Amygdala (tissue), 56 donors: ENCODE data around the gene AKTIP.
A peak's percentile ranks its signal among the peaks of the same experiment; 100 is the strongest.
"Not testable (repeated sequence)": the region's sequence is repeated elsewhere in the genome, so short reads cannot be mapped to it uniquely, and the experiment has no call there.

Source experiments
- DNase-seq, 56 donors: peaks; one replicate each; lab custom pipeline; 2025; lab: John Stamatoyannopoulos, UW

The AKTIP gene

GRCh38 chr16:53502331-53503269 lies at the start of gene AKTIP:
Gene AKTIP (minus strand): TSS chr16:53503209. CDS start chr16:53500259, 2,950 bp downstream.
- DNase-seq = peak in 27 of 56 donors; percentile 19 to 93 (median 55)

- DNase-seq = peak in 49 of 56 donors; percentile 2 to 80 (median 29)
These were observed 47.1 kb upstream of the AKTIP start for GRCh38 chr16:53549970-53550690.

GRCh38 chr16:53546988-53547391 lies 44.0 kb upstream of the AKTIP start:
- DNase-seq = no peak

GRCh38 chr16:53545433-53545832 lies 42.4 kb upstream of the AKTIP start:
- DNase-seq = no peak

- no peak for DNase-seq
These were observed 39.3 kb upstream of the AKTIP start for GRCh38 chr16:53542283-53542682.

- DNase-seq = no peak
These were observed 38.3 kb upstream of the AKTIP start for GRCh38 chr16:53541326-53541725.

GRCh38 chr16:53539759-53540718 lies 37.0 kb upstream of the AKTIP start:
- not testable (repeated sequence) for DNase-seq

GRCh38 chr16:53539346-53539745 lies 36.3 kb upstream of the AKTIP start:
- DNase-seq = not testable (repeated sequence)

- no peak for DNase-seq
These were observed 34.6 kb upstream of the AKTIP start for GRCh38 chr16:53537626-53538025.

GRCh38 chr16:53534206-53534605 lies 31.2 kb upstream of the AKTIP start:
- DNase-seq = no peak

GRCh38 chr16:53530741-53531140 lies 27.7 kb upstream of the AKTIP start:
- DNase-seq = no peak

- no peak for DNase-seq
These were observed 27.0 kb upstream of the AKTIP start for GRCh38 chr16:53530046-53530445.

- no peak for DNase-seq
These were observed 26.5 kb upstream of the AKTIP start for GRCh38 chr16:53529513-53529912.

- DNase-seq = no peak
These were observed 25.8 kb upstream of the AKTIP start for GRCh38 chr16:53528797-53529196.

- no peak for DNase-seq
These were observed 21.1 kb upstream of the AKTIP start for GRCh38 chr16:53523971-53524548.

GRCh38 chr16:53523126-53523804 lies 20.3 kb upstream of the AKTIP start:
- no peak for DNase-seq

- no peak for DNase-seq
These were observed 16.5 kb upstream of the AKTIP start for GRCh38 chr16:53519417-53520091.

GRCh38 chr16:53518550-53519416 lies 15.8 kb upstream of the AKTIP start:
- DNase-seq = no peak
